Forelimb muscle (tissue), 1 donor: Measurements from ENCODE around the gene SRPX. TPM values are rescaled to one million over a fixed set of nuclear protein-coding genes. Genes with fewer than 3 reads are reported as not detected.

Source experiments
- polyA plus RNA-seq: library from polyadenylated mRNA; unstranded; fragments of 120-200 nt; gene quantifications from one replicate; pipeline ENCODE4 v1.2.1, GENCODE V29; 2013; ENCODE audit not compliant: insufficient read length

SRPX gene
- polyA plus RNA-seq, 1 donor: 26.6 TPM

Other genes with a start within 250 kb of the SRPX start
- gene SYTL5, start 214.3 kb downstream of the SRPX start, polyA plus RNA-seq: 0.11 TPM
- gene RPGR, start 106.6 kb upstream of the SRPX start, polyA plus RNA-seq: 5.4 TPM
- gene OTC, start 131.7 kb upstream of the SRPX start, polyA plus RNA-seq: not detected